Mesothelial cell of epicardium (in vitro differentiated cells): ENCODE results near the gene IRF7. TPM values are rescaled to one million over a fixed set of nuclear protein-coding genes. Genes with fewer than 3 reads are reported as not detected.
A peak's percentile ranks its signal among the peaks of the same experiment; 100 is the strongest.
"Not testable (repeated sequence)": the region's sequence is repeated elsewhere in the genome, so short reads cannot be mapped to it uniquely, and the experiment has no call there.

Source experiments
- DNase-seq, 2 experiments: peaks; one replicate each; pipeline ENCODE4 v3.0.0; 2021; ENCODE audit warnings: low spot score in 2 of 2; ENCODE audit not compliant: unreplicated experiment in 2 of 2
- H3K27ac Mint-ChIP-seq: 2 replicates; pipeline ENCODE4 v1.8.0; 2021; ENCODE audit warnings: mixed read lengths
- H3K27me3 Mint-ChIP-seq: 2 replicates; pipeline ENCODE4 v1.8.0; 2021; ENCODE audit warnings: low read depth, mixed read lengths
- H3K36me3 Mint-ChIP-seq: 2 replicates; pipeline ENCODE4 v1.8.0; 2021; ENCODE audit warnings: mixed read lengths
- H3K4me1 Mint-ChIP-seq: 2 replicates; pipeline ENCODE4 v1.8.0; 2021; ENCODE audit warnings: mixed read lengths
- H3K4me3 Mint-ChIP-seq: 2 replicates; pipeline ENCODE4 v1.8.0; 2021; ENCODE audit warnings: mild to moderate bottlenecking, moderate library complexity, mixed read lengths
- H3K9me3 Mint-ChIP-seq: 2 replicates; pipeline ENCODE4 v1.8.0; 2021; ENCODE audit warnings: mixed read lengths
- total RNA-seq: library from RNA; stranded (reverse); gene quantifications from 3 replicates; pipeline ENCODE4 v1.2.1, GENCODE V29; 2021
- TF ChIP-seq, protein P1 (sequence below): fragments of 200-600 bp; sonication (generic); IDR thresholded peaks from one replicate; pipeline ENCODE4 v1.5.0; 2021; ENCODE audit warnings: antibody characterized with exemption; ENCODE audit not compliant: unreplicated experiment

Gene IRF7
- total RNA-seq, 1 donor from 2014 or later, result 21.9 TPM

DNA sequence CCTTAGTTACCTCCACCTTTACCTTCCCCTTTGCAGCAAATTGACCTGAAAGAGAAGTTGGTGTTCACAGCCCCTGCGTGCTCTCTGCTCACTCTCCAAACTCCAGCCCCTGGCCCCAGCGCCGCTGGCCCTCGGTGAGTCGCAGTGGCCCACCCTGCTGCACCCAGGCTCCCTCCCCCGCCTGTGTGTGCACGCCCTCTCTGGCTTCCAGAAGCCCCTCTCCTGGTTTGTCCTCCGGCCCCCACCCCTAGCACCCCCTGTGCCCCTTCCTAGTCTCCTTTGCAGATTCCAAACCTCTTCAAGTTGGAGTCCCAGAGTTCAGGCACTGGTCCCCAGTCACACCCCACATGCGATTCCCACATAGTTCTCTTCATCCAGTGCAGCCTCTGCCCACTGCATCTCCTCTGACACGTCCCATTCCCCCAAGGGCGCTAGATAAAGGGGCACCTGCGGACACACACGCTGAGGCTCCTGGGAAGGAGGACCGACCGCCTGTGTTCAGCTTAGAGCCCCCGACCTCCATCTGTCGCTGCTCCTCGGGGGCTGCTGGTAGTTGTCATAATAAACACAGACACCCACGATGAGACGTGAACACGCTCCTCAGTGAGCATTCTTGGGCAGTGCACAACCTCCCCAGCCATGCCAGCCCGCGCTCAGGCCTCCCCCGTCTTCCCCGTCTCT, 41.0 kb downstream of the IRF7 start:
- H3K9me3 Mint-ChIP-seq, result no peaks in the 10 kb centered on the region
- H3K27ac Mint-ChIP-seq, result peak overlapping the region; percentile 85
- DNase-seq, result no peak
- peaks cover 4% of the 10 kb centered on the region for H3K27me3 Mint-ChIP-seq
- H3K36me3 Mint-ChIP-seq, result no peaks in the 10 kb centered on the region
- peaks cover 52% of the 10 kb centered on the region for H3K4me1 Mint-ChIP-seq
- TF ChIP-seq, protein P1, sequence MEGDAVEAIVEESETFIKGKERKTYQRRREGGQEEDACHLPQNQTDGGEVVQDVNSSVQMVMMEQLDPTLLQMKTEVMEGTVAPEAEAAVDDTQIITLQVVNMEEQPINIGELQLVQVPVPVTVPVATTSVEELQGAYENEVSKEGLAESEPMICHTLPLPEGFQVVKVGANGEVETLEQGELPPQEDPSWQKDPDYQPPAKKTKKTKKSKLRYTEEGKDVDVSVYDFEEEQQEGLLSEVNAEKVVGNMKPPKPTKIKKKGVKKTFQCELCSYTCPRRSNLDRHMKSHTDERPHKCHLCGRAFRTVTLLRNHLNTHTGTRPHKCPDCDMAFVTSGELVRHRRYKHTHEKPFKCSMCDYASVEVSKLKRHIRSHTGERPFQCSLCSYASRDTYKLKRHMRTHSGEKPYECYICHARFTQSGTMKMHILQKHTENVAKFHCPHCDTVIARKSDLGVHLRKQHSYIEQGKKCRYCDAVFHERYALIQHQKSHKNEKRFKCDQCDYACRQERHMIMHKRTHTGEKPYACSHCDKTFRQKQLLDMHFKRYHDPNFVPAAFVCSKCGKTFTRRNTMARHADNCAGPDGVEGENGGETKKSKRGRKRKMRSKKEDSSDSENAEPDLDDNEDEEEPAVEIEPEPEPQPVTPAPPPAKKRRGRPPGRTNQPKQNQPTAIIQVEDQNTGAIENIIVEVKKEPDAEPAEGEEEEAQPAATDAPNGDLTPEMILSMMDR, result no peak
- peak overlapping the region; percentile 85 for H3K4me3 Mint-ChIP-seq

DNA sequence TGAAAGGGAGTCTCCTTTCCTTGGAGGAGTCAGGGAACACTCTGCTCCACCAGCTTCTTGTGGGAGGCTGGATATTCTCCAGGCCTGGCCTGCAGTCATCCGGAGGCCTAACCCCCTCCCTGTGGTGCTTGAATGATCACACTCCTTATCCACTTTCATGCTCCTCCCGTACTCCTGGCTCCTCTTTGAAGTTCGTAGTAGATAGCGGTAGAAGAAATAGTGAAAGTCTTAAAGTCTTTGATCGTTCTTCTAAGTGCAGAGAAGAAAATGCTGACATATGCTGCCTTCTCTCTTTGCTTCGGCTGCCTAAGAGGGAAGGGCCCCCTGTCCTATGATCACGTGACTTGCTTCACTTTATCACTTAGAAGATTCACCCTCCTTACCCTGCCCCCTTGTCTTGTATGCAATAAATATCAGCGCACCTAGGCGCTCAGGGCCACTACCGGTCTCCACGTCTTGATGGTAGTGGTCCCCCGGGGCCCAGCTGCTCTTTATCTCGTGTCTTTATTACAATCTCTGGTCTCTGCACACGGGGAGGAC, 41.6 kb downstream of the IRF7 start:
- not testable (repeated sequence) for H3K27me3 Mint-ChIP-seq, DNase-seq, H3K36me3 Mint-ChIP-seq, H3K9me3 Mint-ChIP-seq
- Mint-ChIP-seq H3K4me3 (peak overlapping the region; percentile 85), H3K27ac (peak overlapping the region; percentile 85), H3K4me1 (peaks cover 48% of the 10 kb centered on the region)

DNA sequence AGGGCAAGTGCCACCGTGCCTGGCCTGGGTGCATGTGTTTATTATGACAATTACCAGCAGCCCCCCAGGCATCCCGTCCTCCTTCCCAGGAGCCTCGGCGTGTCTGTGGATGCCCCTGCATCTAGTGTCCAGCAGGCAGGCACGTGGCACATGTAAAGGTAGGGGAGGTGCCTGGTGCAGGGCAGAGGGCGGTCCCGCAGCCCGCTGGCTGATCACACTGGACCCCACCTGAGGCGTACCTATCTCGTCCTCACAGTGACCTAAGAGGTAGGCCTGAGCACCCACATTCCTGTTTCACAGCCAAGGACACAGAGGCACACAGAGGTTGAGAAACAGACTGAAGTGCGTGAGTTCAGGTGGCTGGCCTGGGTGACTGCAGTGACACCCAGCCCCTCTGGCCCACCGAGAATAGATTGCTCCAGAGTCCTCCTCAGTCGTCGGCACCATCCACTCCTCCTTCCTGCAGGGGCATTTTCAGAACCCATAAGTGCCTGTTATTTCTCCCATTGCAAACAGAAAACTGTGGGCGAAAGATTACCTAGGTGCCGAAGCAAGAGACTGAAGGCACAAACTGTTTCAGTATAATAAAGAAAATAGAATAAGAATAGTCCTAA, 42.5 kb downstream of the IRF7 start:
- Mint-ChIP-seq H3K36me3 (no peaks in the 10 kb centered on the region), H3K27me3 (peaks cover 4% of the 10 kb centered on the region), H3K4me1 (peaks cover 42% of the 10 kb centered on the region), H3K27ac (peak overlapping the region; percentile 58), H3K9me3 (no peaks in the 10 kb centered on the region), H3K4me3 (peak overlapping the region; percentile 85)
- DNase-seq, result no peak
- TF ChIP-seq, protein P1, result no peak

DNA sequence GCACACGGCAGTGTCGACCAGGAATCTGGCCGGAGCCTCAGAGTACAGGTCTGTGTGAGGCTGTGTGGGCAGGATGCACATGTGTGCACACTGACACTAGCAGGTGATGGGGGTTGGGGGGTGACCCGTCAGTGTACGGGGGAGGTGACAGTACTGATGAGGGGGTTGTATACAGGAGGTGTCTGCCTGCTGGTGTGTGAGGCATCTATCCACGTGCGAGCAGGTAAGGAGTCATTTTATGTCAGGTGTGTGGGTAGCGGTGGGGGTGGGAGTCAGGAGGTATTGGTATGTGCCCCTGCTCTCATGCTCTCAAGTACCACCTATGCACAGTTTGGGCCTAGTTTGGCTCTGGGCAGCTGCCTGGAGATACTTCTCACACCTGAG, 44.0 kb downstream of the IRF7 start:
- Mint-ChIP-seq H3K27ac (no peak overlapping the region), H3K9me3 (no peaks in the 10 kb centered on the region), H3K36me3 (no peaks in the 10 kb centered on the region), H3K4me3 (no peak overlapping the region), H3K27me3 (peaks cover 4% of the 10 kb centered on the region), H3K4me1 (peaks cover 38% of the 10 kb centered on the region)
- DNase-seq, result no peak
- TF ChIP-seq, protein P1, result no peak

DNA sequence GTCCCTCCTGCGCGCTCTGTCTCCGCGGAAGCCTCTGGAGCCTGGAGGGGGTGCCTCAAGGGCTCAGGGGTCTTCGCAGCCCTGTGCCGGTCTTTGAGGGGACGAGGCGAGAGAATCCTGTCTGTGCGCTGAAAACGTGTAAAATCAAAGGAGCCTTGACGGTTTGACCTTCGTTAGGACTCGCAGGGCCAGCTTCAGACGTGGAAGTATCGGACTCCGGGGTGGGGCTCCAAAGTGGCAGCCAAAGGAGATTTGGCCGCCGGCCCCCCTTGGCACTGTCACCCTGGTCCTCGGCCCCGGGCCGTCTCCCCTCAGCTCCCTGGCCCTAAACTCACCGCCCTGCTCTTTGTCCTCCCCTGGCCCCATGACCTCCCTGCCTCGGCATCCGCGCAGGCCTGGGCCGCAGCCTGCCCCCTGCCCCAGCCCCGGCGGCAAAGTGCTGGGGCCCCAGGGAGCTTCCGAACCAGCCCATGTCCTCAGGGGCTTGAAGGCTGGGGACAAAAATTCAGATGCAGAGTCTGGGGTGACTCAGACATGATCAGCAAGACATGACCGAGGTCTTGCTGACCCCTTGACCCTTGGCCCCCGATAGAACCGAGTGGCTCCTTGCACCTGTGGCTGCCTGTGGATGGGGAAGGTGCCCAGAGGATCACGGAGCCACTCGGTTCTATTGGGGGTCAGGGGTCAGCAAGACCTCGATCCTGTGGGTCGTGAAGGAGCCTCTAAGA, 46.4 kb downstream of the IRF7 start:
- H3K27ac Mint-ChIP-seq, result peak overlapping the region; percentile 53
- peak overlapping the region; percentile 71 for H3K4me3 Mint-ChIP-seq
- TF ChIP-seq, protein P1, result no peak
- H3K36me3 Mint-ChIP-seq, result no peaks in the 10 kb centered on the region
- H3K4me1 Mint-ChIP-seq, result peaks cover 39% of the 10 kb centered on the region
- no peak for DNase-seq
- no peaks in the 10 kb centered on the region for H3K9me3 Mint-ChIP-seq
- no peaks in the 10 kb centered on the region for H3K27me3 Mint-ChIP-seq
